ENCODE results near the gene TBC1D28. TPM values are rescaled to one million over a fixed set of nuclear protein-coding genes. Genes with fewer than 3 reads are reported as not detected.
"Not testable (repeated sequence)": the region's sequence is repeated elsewhere in the genome, so short reads cannot be mapped to it uniquely, and the experiment has no call there.

The TBC1D28 gene
- total and polyA plus RNA-seq, 2 donors (not counting 1 experiment from before 2014, with no cell fraction given): not detected

DNA sequence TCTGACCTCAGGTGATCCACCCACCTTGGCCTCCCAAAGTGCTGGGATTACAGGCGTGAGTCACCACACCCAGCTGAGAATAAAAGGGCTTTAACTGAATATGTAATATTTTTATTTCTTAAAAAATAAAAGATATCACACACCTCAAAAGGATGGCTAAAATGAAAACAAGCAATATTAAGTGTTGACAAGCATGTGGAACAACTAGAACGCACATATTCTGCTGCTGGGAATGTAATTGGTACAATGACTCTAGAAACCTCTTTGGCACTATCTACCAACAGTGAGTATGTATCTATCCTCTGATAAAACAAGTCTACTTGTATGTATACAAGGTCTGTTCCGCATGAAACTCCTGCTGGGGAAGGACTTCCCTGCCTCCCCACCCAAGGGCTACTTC lies 32.7 kb upstream of the TBC1D28 start:
- H3K9me3 Mint-ChIP-seq (ENCODE audit: insufficient read depth); H3K36me3 ChIP-seq (replicated peaks in 1 of 2; ENCODE audit: control extremely low read depth in 1 of 2, control insufficient read depth in 1 of 2, extremely low read depth in 1 of 2, insufficient read depth in 2 of 2, low read length in 1 of 2); H3K4me1 ChIP-seq (ENCODE audit: control insufficient read depth in 2 of 2, insufficient read depth in 2 of 2, low read length in 2 of 2); H3K4me3 ChIP-seq (ENCODE audit: control extremely low read depth in 1 of 5, extremely low read depth in 1 of 5, insufficient read depth in 1 of 5, low read depth in 2 of 5, low read length in 4 of 5); H2AFZ ChIP-seq (ENCODE audit: insufficient read depth, low read depth, low read length, poor library complexity, severe bottlenecking); H3K4me2 ChIP-seq (replicated peaks; ENCODE audit: low read depth, low read length, poor library complexity, severe bottlenecking); H3K4me1 Mint-ChIP-seq; H4K20me1 ChIP-seq (ENCODE audit: control insufficient read depth, insufficient read depth, low read length, poor library complexity, severe bottlenecking); ATAC-seq (ENCODE audit: low read depth); H3K4me3 Mint-ChIP-seq; H3K27ac ChIP-seq (ENCODE audit: low read length in 2 of 2); intact Hi-C loops (cut with micrococcal nuclease); H3K9ac ChIP-seq (ENCODE audit: low read length); H3K79me2 ChIP-seq (ENCODE audit: control insufficient read depth, insufficient read depth, low read length); H3K27ac Mint-ChIP-seq; H3K27me3 Mint-ChIP-seq; CTCF ChIA-PET; POLR2A ChIA-PET; H3K27me3 ChIP-seq (replicated peaks in 1 of 4; ENCODE audit: control extremely low read depth in 1 of 4, control insufficient read depth in 3 of 4, insufficient read depth in 4 of 4, low read length in 3 of 4); H3K9me3 ChIP-seq (ENCODE audit: control extremely low read depth in 1 of 3, control insufficient read depth in 2 of 3, insufficient read depth in 1 of 3, low read length in 2 of 3); DNase-seq: not testable (repeated sequence)
- 80% methylated on average over 1 of the region's 3 CpGs for WGBS (ENCODE audit: insufficient coverage)

DNA sequence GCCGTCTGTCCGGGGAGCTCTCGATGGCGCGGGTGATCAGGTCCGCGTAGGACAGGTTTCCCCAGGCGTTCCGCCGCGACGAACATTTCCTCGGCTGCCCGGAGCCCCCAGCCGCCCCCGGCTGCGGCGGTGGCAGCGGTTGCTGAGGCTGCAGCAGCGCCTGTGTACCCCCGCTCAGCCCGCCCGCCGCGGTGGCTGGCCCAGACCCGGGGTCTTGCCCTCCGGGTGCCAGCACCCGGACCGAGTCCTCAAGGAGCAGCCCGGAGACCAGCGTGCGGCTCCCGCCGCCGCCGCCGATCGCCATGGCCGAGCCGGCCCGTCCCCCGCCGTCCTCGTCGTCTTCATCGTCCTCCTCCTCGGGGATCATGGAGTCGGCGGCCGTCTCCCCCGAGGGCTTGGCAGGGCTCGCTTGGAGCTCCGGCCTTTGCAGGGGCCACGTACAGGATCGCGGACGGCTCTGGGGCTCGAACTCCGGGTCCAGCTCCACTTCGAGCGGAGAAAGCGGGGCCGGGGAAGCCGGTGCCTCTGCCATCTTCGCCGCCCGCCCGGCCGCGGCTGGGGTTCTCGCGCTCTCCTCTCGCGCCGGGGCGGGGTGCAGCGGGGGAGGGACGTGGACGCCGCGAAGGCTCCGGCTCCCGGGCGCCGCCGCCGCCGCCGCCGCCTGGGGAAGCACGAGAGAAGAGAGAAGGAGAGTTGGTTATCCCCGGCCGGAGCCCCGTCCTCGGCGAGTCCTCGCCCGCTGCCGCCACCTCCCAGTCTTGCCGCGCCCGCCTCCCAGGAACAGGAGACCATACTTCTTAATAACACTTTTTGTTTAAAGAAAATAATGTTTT lies 28.4 kb upstream of the TBC1D28 start:
- H3K79me2 ChIP-seq (ENCODE audit: control insufficient read depth, insufficient read depth, low read length); H3K4me3 ChIP-seq (ENCODE audit: control extremely low read depth in 1 of 5, extremely low read depth in 1 of 5, insufficient read depth in 1 of 5, low read depth in 2 of 5, low read length in 4 of 5); H3K27me3 ChIP-seq (replicated peaks in 1 of 4; ENCODE audit: control extremely low read depth in 1 of 4, control insufficient read depth in 3 of 4, insufficient read depth in 4 of 4, low read length in 3 of 4); H3K9me3 Mint-ChIP-seq (ENCODE audit: insufficient read depth); POLR2A ChIA-PET; H3K4me1 ChIP-seq (ENCODE audit: control insufficient read depth in 2 of 2, insufficient read depth in 2 of 2, low read length in 2 of 2); H4K20me1 ChIP-seq (ENCODE audit: control insufficient read depth, insufficient read depth, low read length, poor library complexity, severe bottlenecking); H3K27me3 Mint-ChIP-seq; DNase-seq; CTCF ChIA-PET; H3K27ac ChIP-seq (ENCODE audit: low read length in 2 of 2); H3K4me3 Mint-ChIP-seq; H2AFZ ChIP-seq (ENCODE audit: insufficient read depth, low read depth, low read length, poor library complexity, severe bottlenecking); H3K9ac ChIP-seq (ENCODE audit: low read length); intact Hi-C loops (cut with micrococcal nuclease); H3K36me3 ChIP-seq (replicated peaks in 1 of 2; ENCODE audit: control extremely low read depth in 1 of 2, control insufficient read depth in 1 of 2, extremely low read depth in 1 of 2, insufficient read depth in 2 of 2, low read length in 1 of 2); H3K4me1 Mint-ChIP-seq; H3K27ac Mint-ChIP-seq; H3K4me2 ChIP-seq (replicated peaks; ENCODE audit: low read depth, low read length, poor library complexity, severe bottlenecking): not testable (repeated sequence)
- WGBS (ENCODE audit: insufficient coverage): 96% methylated on average over 14 of the region's 102 CpGs
- peaks cover 0 to 22% (median 0%) of the 10 kb centered on the region in 3 donors for H3K9me3 ChIP-seq (ENCODE audit: control extremely low read depth in 1 of 3, control insufficient read depth in 2 of 3, insufficient read depth in 1 of 3, low read length in 2 of 3)
- peak; percentile 45 for ATAC-seq (ENCODE audit: low read depth)

DNA sequence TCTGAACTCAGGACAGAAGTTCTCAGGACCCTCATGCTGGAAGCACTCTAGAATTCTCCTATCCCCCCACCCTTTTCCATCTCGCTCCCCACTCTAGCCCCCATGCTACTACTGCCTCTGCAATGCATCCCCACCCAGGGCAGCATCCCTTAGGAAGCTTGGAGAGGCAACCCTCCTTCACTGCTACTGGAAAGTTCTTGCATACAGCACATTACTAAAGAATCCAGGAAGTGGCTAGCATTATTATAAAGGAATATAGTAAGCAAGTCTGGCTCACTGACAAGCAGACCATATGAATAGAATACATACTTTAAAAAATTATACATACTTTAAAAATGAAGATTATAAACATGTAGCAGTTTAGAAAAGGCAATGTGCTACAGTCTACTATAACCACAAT lies 24.4 kb upstream of the TBC1D28 start:
- H3K79me2 ChIP-seq (ENCODE audit: control insufficient read depth, insufficient read depth, low read length); H2AFZ ChIP-seq (ENCODE audit: insufficient read depth, low read depth, low read length, poor library complexity, severe bottlenecking); DNase-seq; H3K27me3 ChIP-seq (replicated peaks in 1 of 4; ENCODE audit: control extremely low read depth in 1 of 4, control insufficient read depth in 3 of 4, insufficient read depth in 4 of 4, low read length in 3 of 4); H3K27ac Mint-ChIP-seq; ATAC-seq (ENCODE audit: low read depth); H3K9me3 Mint-ChIP-seq (ENCODE audit: insufficient read depth); POLR2A ChIA-PET; H3K36me3 ChIP-seq (replicated peaks in 1 of 2; ENCODE audit: control extremely low read depth in 1 of 2, control insufficient read depth in 1 of 2, extremely low read depth in 1 of 2, insufficient read depth in 2 of 2, low read length in 1 of 2); H3K27ac ChIP-seq (ENCODE audit: low read length in 2 of 2); intact Hi-C loops (cut with micrococcal nuclease); H4K20me1 ChIP-seq (ENCODE audit: control insufficient read depth, insufficient read depth, low read length, poor library complexity, severe bottlenecking); H3K27me3 Mint-ChIP-seq; H3K4me1 ChIP-seq (ENCODE audit: control insufficient read depth in 2 of 2, insufficient read depth in 2 of 2, low read length in 2 of 2); H3K4me3 Mint-ChIP-seq; H3K9ac ChIP-seq (ENCODE audit: low read length); H3K4me3 ChIP-seq (ENCODE audit: control extremely low read depth in 1 of 5, extremely low read depth in 1 of 5, insufficient read depth in 1 of 5, low read depth in 2 of 5, low read length in 4 of 5); CTCF ChIA-PET; H3K4me2 ChIP-seq (replicated peaks; ENCODE audit: low read depth, low read length, poor library complexity, severe bottlenecking); H3K4me1 Mint-ChIP-seq: not testable (repeated sequence)
- no CpG with 5 or more reads among the region's 1 CpG for WGBS (ENCODE audit: insufficient coverage)
- peaks cover 0 to 23% (median 1%) of the 10 kb centered on the region in 3 donors for H3K9me3 ChIP-seq (ENCODE audit: control extremely low read depth in 1 of 3, control insufficient read depth in 2 of 3, insufficient read depth in 1 of 3, low read length in 2 of 3)

DNA sequence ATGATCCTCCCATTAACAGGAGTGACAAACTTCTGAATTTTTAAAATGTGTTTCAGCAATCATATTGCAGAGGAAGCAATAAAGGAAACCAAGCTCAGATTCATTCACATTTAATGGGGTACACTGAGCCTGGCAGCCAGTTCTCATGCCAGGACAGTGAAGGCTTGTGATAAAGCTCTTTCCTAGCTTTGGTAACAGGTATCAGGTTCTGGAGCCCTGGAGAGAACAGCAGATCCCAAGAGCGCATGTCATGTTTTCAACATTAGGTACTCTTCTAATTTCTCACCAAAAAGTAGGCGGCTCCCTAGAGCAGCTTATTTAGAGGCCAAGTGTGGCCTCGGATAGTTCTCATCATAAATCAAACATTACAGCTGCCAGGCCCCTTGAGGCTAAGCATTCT lies 23.3 kb upstream of the TBC1D28 start:
- H4K20me1 ChIP-seq (ENCODE audit: control insufficient read depth, insufficient read depth, low read length, poor library complexity, severe bottlenecking); H2AFZ ChIP-seq (ENCODE audit: insufficient read depth, low read depth, low read length, poor library complexity, severe bottlenecking); H3K9ac ChIP-seq (ENCODE audit: low read length); H3K4me1 Mint-ChIP-seq; intact Hi-C loops (cut with micrococcal nuclease); H3K4me3 ChIP-seq (ENCODE audit: control extremely low read depth in 1 of 5, extremely low read depth in 1 of 5, insufficient read depth in 1 of 5, low read depth in 2 of 5, low read length in 4 of 5); H3K27ac ChIP-seq (ENCODE audit: low read length in 2 of 2); H3K27me3 Mint-ChIP-seq; H3K36me3 ChIP-seq (replicated peaks in 1 of 2; ENCODE audit: control extremely low read depth in 1 of 2, control insufficient read depth in 1 of 2, extremely low read depth in 1 of 2, insufficient read depth in 2 of 2, low read length in 1 of 2); DNase-seq; CTCF ChIA-PET; H3K27ac Mint-ChIP-seq; H3K4me2 ChIP-seq (replicated peaks; ENCODE audit: low read depth, low read length, poor library complexity, severe bottlenecking); H3K79me2 ChIP-seq (ENCODE audit: control insufficient read depth, insufficient read depth, low read length); ATAC-seq (ENCODE audit: low read depth); H3K4me1 ChIP-seq (ENCODE audit: control insufficient read depth in 2 of 2, insufficient read depth in 2 of 2, low read length in 2 of 2); H3K27me3 ChIP-seq (replicated peaks in 1 of 4; ENCODE audit: control extremely low read depth in 1 of 4, control insufficient read depth in 3 of 4, insufficient read depth in 4 of 4, low read length in 3 of 4); H3K4me3 Mint-ChIP-seq; POLR2A ChIA-PET: not testable (repeated sequence)
- WGBS (ENCODE audit: insufficient coverage): 100% methylated on average over 1 of the region's 3 CpGs
- H3K9me3 ChIP-seq (ENCODE audit: control extremely low read depth in 1 of 3, control insufficient read depth in 2 of 3, insufficient read depth in 1 of 3, low read length in 2 of 3): peaks cover 3 to 23% (median 5%) of the 10 kb centered on the region in 3 donors
- peaks cover 12% of the 10 kb centered on the region for H3K9me3 Mint-ChIP-seq (ENCODE audit: insufficient read depth)
